ENCODE results near the gene ECSIT. TPM values are rescaled to one million over a fixed set of nuclear protein-coding genes. Genes with fewer than 3 reads are reported as not detected.

ECSIT gene
- total and polyA plus RNA-seq, 2 experiments from 2014 or later, result 36.6 to 66.5 TPM

- no peak for TF ChIP-seq ETS1 (IDR thresholded peaks at IDR 0.05)
- no peak for TF ChIP-seq EZH2 (IDR thresholded peaks at IDR 0.05; ENCODE audit: low read depth, unreplicated experiment)
- TF ChIP-seq NANOG (IDR thresholded peaks at IDR 0.05; ENCODE audit: borderline replicate concordance), result no peak
- no peak for TF ChIP-seq JUNB (IDR thresholded peaks at IDR 0.05; ENCODE audit: unreplicated experiment)
Observed at GRCh38 chr19:11494634-11495285, 34.2 kb downstream of the ECSIT start (continued).

GRCh38 chr19:11489378-11489777 is 39.6 kb downstream of the ECSIT start:
- no peak overlapping the region for H3K4me2 ChIP-seq
- no peaks in the 10 kb centered on the region for H3K79me2 ChIP-seq (replicated peaks; ENCODE audit: insufficient read depth)
- H3K36me3 ChIP-seq (ENCODE audit: insufficient read depth), result no peaks in the 10 kb centered on the region
- H3K27me3 ChIP-seq (ENCODE audit: insufficient read depth), result no peaks in the 10 kb centered on the region
- ATAC-seq (no peak), DNase-seq (ENCODE audit: low spot score) (no peak)
- Mint-ChIP-seq H3K36me3 (ENCODE audit: low read depth) (peaks cover 8% of the 10 kb centered on the region; the same call in 2 of the 3 replicates), H3K9me3 (no peaks in the 10 kb centered on the region; the same call in 2 of the 3 replicates), H3K4me3 (no peak overlapping the region), H3K27me3 (ENCODE audit: insufficient read depth, low read depth, poor library complexity) (peaks cover 12% of the 10 kb centered on the region), H3K27ac (no peak overlapping the region), H3K4me1 (no peaks in the 10 kb centered on the region)
- no peak overlapping the region for H3K4me3 ChIP-seq
- no peaks in the 10 kb centered on the region for H3F3A ChIP-seq (replicated peaks; ENCODE audit: low read depth)
- no peak overlapping the region for H3K27ac ChIP-seq (ENCODE audit: low read depth)
- H3K9me2 ChIP-seq (ENCODE audit: insufficient read depth), result no peaks in the 10 kb centered on the region
- H3K4me1 ChIP-seq (ENCODE audit: insufficient read depth), result no peaks in the 10 kb centered on the region
- H2AFZ ChIP-seq, result no peak overlapping the region
- no peaks in the 10 kb centered on the region for H4K20me1 ChIP-seq (replicated peaks; ENCODE audit: insufficient read depth)
- TF ChIP-seq REST (IDR thresholded peaks at IDR 0.05; ENCODE audit: unreplicated experiment) (no peak), CREB1 (CRISPR knock-in tag; IDR thresholded peaks at IDR 0.05; ENCODE audit: low read depth) (no peak), STAT1 (IDR thresholded peaks at IDR 0.05; ENCODE audit: unreplicated experiment) (no peak), ZNF462 (CRISPR knock-in tag; IDR thresholded peaks at IDR 0.05) (no peak), ZNF114 (CRISPR knock-in tag; IDR thresholded peaks at IDR 0.05) (no peak), NANOG (IDR thresholded peaks at IDR 0.05; ENCODE audit: borderline replicate concordance) (no peak), JUNB (IDR thresholded peaks at IDR 0.05; ENCODE audit: unreplicated experiment) (no peak), CTCF (conservative IDR thresholded peaks at IDR 0.05; ENCODE audit: low read depth in 2 of 2) (no peak), ZNF331 (CRISPR knock-in tag; IDR thresholded peaks at IDR 0.05; ENCODE audit: low read depth) (no peak), EZH2 (IDR thresholded peaks at IDR 0.05; ENCODE audit: low read depth, unreplicated experiment) (no peak), POLR2AphosphoS5 (IDR thresholded peaks at IDR 0.05; ENCODE audit: low read depth) (no peak)

All from GM23338 (cell line).